Neural progenitor cell (in vitro differentiated cells): ENCODE data around the gene DAPK3. TPM values are rescaled to one million over a fixed set of nuclear protein-coding genes. Genes with fewer than 3 reads are reported as not detected.
"Not testable (repeated sequence)": the region's sequence is repeated elsewhere in the genome, so short reads cannot be mapped to it uniquely, and the experiment has no call there.

Experiments
- DNase-seq: peaks from one replicate; pipeline ENCODE4 v3.0.0-alpha.2; 2016; ENCODE audit warnings: low spot score
- H2AFZ ChIP-seq: fragments of 200-600 bp; sonication (generic); replicated peaks from 2 replicates; pipeline ENCODE4 v1.6.1; 2016; ENCODE audit warnings: antibody characterized with exemption
- H3F3A ChIP-seq: fragments of 200-600 bp; sonication (generic); 2 replicates; pipeline ENCODE4 v1.6.1; 2016; ENCODE audit warnings: antibody characterized with exemption, low read depth
- H3K27ac ChIP-seq: fragments of 200-600 bp; sonication (generic); 2 replicates; pipeline ENCODE4 v1.5.1; 2016; ENCODE audit warnings: mild to moderate bottlenecking
- H3K27me3 ChIP-seq: fragments of 200-600 bp; sonication (generic); 2 replicates; pipeline ENCODE4 v1.6.1; 2016; ENCODE audit warnings: mild to moderate bottlenecking, moderate library complexity
- H3K36me3 ChIP-seq: fragments of 200-600 bp; sonication (generic); 2 replicates; pipeline ENCODE4 v1.5.1; 2016
- H3K4me1 ChIP-seq: fragments of 200-600 bp; sonication (generic); 2 replicates; pipeline ENCODE4 v1.6.1; 2016; ENCODE audit warnings: mixed run types
- H3K4me2 ChIP-seq: fragments of 200-600 bp; sonication (generic); 2 replicates; pipeline ENCODE4 v1.6.1; 2016
- H3K4me3 ChIP-seq: fragments of 200-600 bp; sonication (generic); 2 replicates; pipeline ENCODE4 v1.5.1; 2016
- H3K79me2 ChIP-seq: fragments of 200-600 bp; sonication (generic); 2 replicates; pipeline ENCODE4 v1.6.1; 2016; ENCODE audit warnings: low read depth
- H3K9ac ChIP-seq: fragments of 200-600 bp; sonication (generic); 2 replicates; pipeline ENCODE4 v1.6.1; 2016
- H3K9me3 ChIP-seq: fragments of 200-600 bp; sonication (generic); 2 replicates; pipeline ENCODE4 v1.5.1; 2016; ENCODE audit warnings: low read depth
- H4K20me1 ChIP-seq: fragments of 200-600 bp; sonication (generic); 2 replicates; pipeline ENCODE4 v1.6.1; 2016; ENCODE audit warnings: low read depth
- H3K27ac Mint-ChIP-seq: 3 replicates; pipeline ENCODE4 v1.8.0; 2021; ENCODE audit warnings: mixed read lengths
- H3K27me3 Mint-ChIP-seq: 2 replicates; pipeline ENCODE4 v1.8.0; 2022; ENCODE audit warnings: low read depth, mild to moderate bottlenecking, inconsistent platforms, moderate library complexity, mixed read lengths; ENCODE audit not compliant: insufficient read depth
- H3K36me3 Mint-ChIP-seq: 3 replicates; pipeline ENCODE4 v1.8.0; 2021; ENCODE audit warnings: mixed read lengths
- H3K4me1 Mint-ChIP-seq: 3 replicates; pipeline ENCODE4 v1.8.0; 2021; ENCODE audit warnings: mixed read lengths
- H3K4me3 Mint-ChIP-seq: 3 replicates; pipeline ENCODE4 v1.8.0; 2021; ENCODE audit warnings: mild to moderate bottlenecking, moderate library complexity, mixed read lengths
- H3K9me3 Mint-ChIP-seq: 3 replicates; pipeline ENCODE4 v1.8.0; 2020; ENCODE audit warnings: mixed read lengths
- EZH2 ChIP-seq: fragments of 200-600 bp; sonication (generic); IDR thresholded peaks from 2 replicates; pipeline ENCODE4 v1.6.1; 2017; ENCODE audit warnings: antibody characterized with exemption, mild to moderate bottlenecking, moderate library complexity
- EZH2phosphoT487 ChIP-seq: fragments of 200-600 bp; sonication (generic); IDR thresholded peaks from 2 replicates; pipeline ENCODE4 v1.6.1; 2017; ENCODE audit warnings: antibody characterized with exemption
- total RNA-seq: library from RNA; depleted of rRNA; stranded (reverse); fragments of >200 nt; gene quantifications from 2 replicates; pipeline ENCODE4 v1.2.3, GENCODE V29; 2015; ENCODE audit warnings: low replicate concordance
- TF ChIP-seq, protein P1 (sequence below): fragments of 200-600 bp; sonication (generic); IDR thresholded peaks from 2 replicates; pipeline ENCODE4 v1.5.1; 2017; ENCODE audit warnings: antibody characterized with exemption, mild to moderate bottlenecking

The DAPK3 gene
- total RNA-seq, 1 donor from 2014 or later = 33.7 TPM

DNA sequence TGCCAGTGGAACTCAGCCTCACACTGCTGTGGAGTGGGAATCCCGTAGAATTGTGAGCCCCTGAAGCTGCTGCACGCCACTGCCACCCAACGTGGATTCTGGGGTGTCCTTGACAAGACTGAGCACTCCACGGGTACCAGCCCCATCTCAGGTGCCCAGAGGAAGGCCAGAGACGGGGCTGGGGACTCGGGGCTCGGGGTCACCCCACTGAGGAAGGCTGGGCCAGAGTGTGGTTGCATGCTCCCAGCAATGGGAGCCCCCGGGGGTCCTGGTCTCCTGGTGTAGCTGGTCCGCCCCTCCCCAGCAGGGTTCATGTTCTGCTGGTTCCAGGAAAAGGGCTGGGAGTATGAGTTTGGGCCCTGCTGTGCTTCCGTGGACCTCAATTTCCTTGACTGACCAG, 15.2 kb downstream of the DAPK3 start:
- no peaks in the 10 kb centered on the region for H3K9me3 ChIP-seq
- H3K9ac ChIP-seq = no peak overlapping the region
- TF ChIP-seq EZH2 (no peak), EZH2phosphoT487 (no peak)
- TF ChIP-seq, protein P1, sequence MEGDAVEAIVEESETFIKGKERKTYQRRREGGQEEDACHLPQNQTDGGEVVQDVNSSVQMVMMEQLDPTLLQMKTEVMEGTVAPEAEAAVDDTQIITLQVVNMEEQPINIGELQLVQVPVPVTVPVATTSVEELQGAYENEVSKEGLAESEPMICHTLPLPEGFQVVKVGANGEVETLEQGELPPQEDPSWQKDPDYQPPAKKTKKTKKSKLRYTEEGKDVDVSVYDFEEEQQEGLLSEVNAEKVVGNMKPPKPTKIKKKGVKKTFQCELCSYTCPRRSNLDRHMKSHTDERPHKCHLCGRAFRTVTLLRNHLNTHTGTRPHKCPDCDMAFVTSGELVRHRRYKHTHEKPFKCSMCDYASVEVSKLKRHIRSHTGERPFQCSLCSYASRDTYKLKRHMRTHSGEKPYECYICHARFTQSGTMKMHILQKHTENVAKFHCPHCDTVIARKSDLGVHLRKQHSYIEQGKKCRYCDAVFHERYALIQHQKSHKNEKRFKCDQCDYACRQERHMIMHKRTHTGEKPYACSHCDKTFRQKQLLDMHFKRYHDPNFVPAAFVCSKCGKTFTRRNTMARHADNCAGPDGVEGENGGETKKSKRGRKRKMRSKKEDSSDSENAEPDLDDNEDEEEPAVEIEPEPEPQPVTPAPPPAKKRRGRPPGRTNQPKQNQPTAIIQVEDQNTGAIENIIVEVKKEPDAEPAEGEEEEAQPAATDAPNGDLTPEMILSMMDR = no peak
- H3K4me3 Mint-ChIP-seq = no peak overlapping the region
- H2AFZ ChIP-seq = no peak overlapping the region
- no peak overlapping the region for H3K27ac Mint-ChIP-seq
- H3K27ac ChIP-seq = no peak overlapping the region
- H3K36me3 ChIP-seq = no peaks in the 10 kb centered on the region
- H3F3A ChIP-seq = peaks cover 3% of the 10 kb centered on the region
- no peaks in the 10 kb centered on the region for H3K9me3 Mint-ChIP-seq
- DNase-seq = no peak
- H4K20me1 ChIP-seq = peaks cover 6% of the 10 kb centered on the region
- no peak overlapping the region for H3K4me2 ChIP-seq
- peaks cover 3% of the 10 kb centered on the region for H3K27me3 Mint-ChIP-seq
- H3K4me1 ChIP-seq = no peaks in the 10 kb centered on the region
- H3K4me3 ChIP-seq = no peak overlapping the region
- peaks cover 8% of the 10 kb centered on the region for H3K4me1 Mint-ChIP-seq
- no peaks in the 10 kb centered on the region for H3K79me2 ChIP-seq
- peaks cover 4% of the 10 kb centered on the region for H3K36me3 Mint-ChIP-seq
- no peaks in the 10 kb centered on the region for H3K27me3 ChIP-seq

GRCh38 chr19:3955276-3955675, 15.6 kb downstream of the DAPK3 start:
- not testable (repeated sequence) for H2AFZ ChIP-seq, H3K36me3 Mint-ChIP-seq, H3K4me2 ChIP-seq, H3K79me2 ChIP-seq, H3K4me3 Mint-ChIP-seq, H3K9me3 Mint-ChIP-seq, H3F3A ChIP-seq, H3K4me3 ChIP-seq, H3K27ac Mint-ChIP-seq, H3K27ac ChIP-seq, H3K9ac ChIP-seq, DNase-seq, H3K27me3 ChIP-seq, H3K4me1 Mint-ChIP-seq, H3K36me3 ChIP-seq, H4K20me1 ChIP-seq, H3K27me3 Mint-ChIP-seq, H3K4me1 ChIP-seq, H3K9me3 ChIP-seq

DNA sequence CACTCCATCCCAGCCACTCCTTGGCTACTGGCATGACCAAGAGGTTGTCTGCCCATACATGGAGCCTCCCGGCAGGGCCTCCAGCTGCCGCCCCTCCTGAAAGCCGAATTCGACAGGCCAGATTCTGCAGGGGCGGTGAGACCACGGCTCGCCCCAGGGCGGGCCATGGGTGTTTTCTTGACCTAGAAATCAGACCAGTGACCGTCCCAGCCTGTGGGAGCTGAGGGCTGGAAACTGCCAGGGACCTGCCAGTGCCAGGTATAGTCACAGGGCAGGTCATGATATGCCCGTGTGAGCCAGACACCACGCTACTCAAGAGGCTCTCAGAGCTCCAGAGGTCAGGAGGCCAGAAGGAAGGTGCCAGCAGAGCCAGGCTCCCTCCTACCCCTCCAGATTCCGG, 16.8 kb downstream of the DAPK3 start:
- Histone ChIP-seq H2AFZ (no peak overlapping the region), H3K79me2 (no peaks in the 10 kb centered on the region), H3K36me3 (no peaks in the 10 kb centered on the region), H3K27me3 (no peaks in the 10 kb centered on the region), H3F3A (peaks cover 3% of the 10 kb centered on the region), H4K20me1 (peaks cover 3% of the 10 kb centered on the region), H3K9me3 (no peaks in the 10 kb centered on the region), H3K4me2 (no peak overlapping the region), H3K4me3 (no peak overlapping the region), H3K4me1 (no peaks in the 10 kb centered on the region), H3K27ac (no peak overlapping the region), H3K9ac (no peak overlapping the region)
- Mint-ChIP-seq H3K9me3 (no peaks in the 10 kb centered on the region), H3K4me3 (no peak overlapping the region), H3K27me3 (peaks cover 3% of the 10 kb centered on the region), H3K27ac (no peak overlapping the region), H3K4me1 (peaks cover 8% of the 10 kb centered on the region), H3K36me3 (peaks cover 4% of the 10 kb centered on the region)
- TF ChIP-seq, protein P1 = no peak
- no peak for TF ChIP-seq EZH2
- TF ChIP-seq EZH2phosphoT487 = no peak
- no peak for DNase-seq

- H3K4me3 Mint-ChIP-seq, H2AFZ ChIP-seq, H3K4me2 ChIP-seq, DNase-seq, H3K79me2 ChIP-seq, H3K4me3 ChIP-seq, H4K20me1 ChIP-seq, H3K27ac ChIP-seq, H3K9me3 ChIP-seq, H3K4me1 ChIP-seq, H3K36me3 Mint-ChIP-seq, H3K27ac Mint-ChIP-seq, H3K36me3 ChIP-seq, H3F3A ChIP-seq, H3K9ac ChIP-seq, H3K27me3 Mint-ChIP-seq, H3K27me3 ChIP-seq, H3K9me3 Mint-ChIP-seq, H3K4me1 Mint-ChIP-seq: not testable (repeated sequence)
Measured at GRCh38 chr19:3952755-3953276, 18.1 kb downstream of the DAPK3 start.
